H1 (cell line): Measurements from ENCODE around the gene NEURL1B. TPM values are rescaled to one million over a fixed set of nuclear protein-coding genes. Genes with fewer than 3 reads are reported as not detected.

Experiments used
- CTCF ChIA-PET: fragments of 300-600 bp; sonication (Branson Sonifier 250); formaldehyde crosslinking; loops from one replicate; lab custom pipeline; 2021; ENCODE audit not compliant: partially characterized antibody; lab: Charles Lee
- POLR2A ChIA-PET: fragments of 300-600 bp; sonication (Branson Sonifier 250); formaldehyde crosslinking; loops from one replicate; lab custom pipeline; 2021; ENCODE audit warnings: inconsistent platforms; ENCODE audit not compliant: partially characterized antibody; lab: Charles Lee
- DNase-seq, 2 experiments: peaks; one replicate each; pipeline versions ENCODE4 v3.0.0 to v3.0.0-alpha.2; 2010 to 2022; ENCODE audit warnings: low spot score in 2 of 2, low read depth in 1 of 2, mixed read lengths in 1 of 2
- FAIRE-seq: peaks from 2 replicates; lab custom pipeline; 2011; peaks lifted over from hg19 to GRCh38; lab: Jason Lieb, UNC
- H2AFZ ChIP-seq: 2 replicates; pipeline ENCODE4 v1.8.1; 2012; ENCODE audit warnings: low read length, inconsistent platforms
- H2AK5ac ChIP-seq: 2 replicates; pipeline ENCODE4 v1.6.1; 2013; ENCODE audit warnings: low read depth, low read length
- H2BK120ac ChIP-seq: replicated peaks from 2 replicates; pipeline ENCODE3; 2013; ENCODE audit warnings: low read depth, low read length, inconsistent platforms
- H2BK12ac ChIP-seq: 2 replicates; pipeline ENCODE4 v1.6.1; 2013; ENCODE audit warnings: low read depth, low read length
- H2BK15ac ChIP-seq: 2 replicates; pipeline ENCODE4 v1.6.1; 2013; ENCODE audit warnings: low read length
- H2BK20ac ChIP-seq: 2 replicates; pipeline ENCODE4 v1.6.1; 2013; ENCODE audit warnings: low read length
- H2BK5ac ChIP-seq: 2 replicates; pipeline ENCODE4 v1.6.1; 2013; ENCODE audit warnings: low read depth, low read length
- H3K14ac ChIP-seq: 2 replicates; pipeline ENCODE4 v1.6.1; 2013; ENCODE audit warnings: inconsistent platforms; ENCODE audit not compliant: insufficient read length
- H3K18ac ChIP-seq: 2 replicates; pipeline ENCODE4 v1.6.1; 2013; ENCODE audit warnings: low read length; ENCODE audit errors: extremely low read depth
- H3K23ac ChIP-seq: 2 replicates; pipeline ENCODE4 v1.6.1; 2013; ENCODE audit warnings: inconsistent platforms; ENCODE audit not compliant: insufficient read length
- H3K23me2 ChIP-seq: 2 replicates; pipeline ENCODE4 v1.6.1; 2013; ENCODE audit warnings: low read depth, low read length
- H3K27ac ChIP-seq: 2 replicates; pipeline ENCODE4 v1.6.1; 2011; ENCODE audit warnings: low read depth, low read length, inconsistent platforms
- H3K27me3 ChIP-seq, 4 experiments: replicated peaks in 1 of 4; 1 replicate in 1 of 4; 2 replicates in 3 of 4; pipeline versions ENCODE4 v1.6.1 to v1.8.1; 2011 to 2013; ENCODE audit warnings: low read length in 3 of 4, mild to moderate bottlenecking in 3 of 4, inconsistent platforms in 2 of 4, mixed read lengths in 2 of 4, moderate library complexity in 1 of 4; ENCODE audit not compliant: control insufficient read depth in 3 of 4, insufficient read depth in 3 of 4; ENCODE audit errors: extremely low read depth in 1 of 4
- H3K36me3 ChIP-seq, 4 experiments: 2 replicates each; pipeline versions ENCODE4 v1.6.1 to v1.8.1; 2011 to 2013; ENCODE audit warnings: mild to moderate bottlenecking in 4 of 4, low read length in 3 of 4, moderate library complexity in 2 of 4, control low read depth in 1 of 4, inconsistent platforms in 1 of 4; ENCODE audit not compliant: insufficient read depth in 4 of 4, control insufficient read depth in 2 of 4
- H3K4ac ChIP-seq: replicated peaks from 2 replicates; pipeline ENCODE3; 2013; ENCODE audit warnings: low read length, low read depth, mixed read lengths, inconsistent platforms; ENCODE audit not compliant: insufficient read length
- H3K4me1 ChIP-seq, 4 experiments: replicated peaks in 1 of 4; 1 replicate in 1 of 4; 2 replicates in 3 of 4; pipeline versions ENCODE4 v1.6.1 to v1.8.1; 2011 to 2013; ENCODE audit warnings: low read length in 3 of 4, inconsistent platforms in 2 of 4, mixed read lengths in 1 of 4; ENCODE audit not compliant: insufficient read depth in 4 of 4, control insufficient read depth in 3 of 4
- H3K4me2 ChIP-seq, 2 experiments: 2 replicates each; pipeline versions ENCODE4 v1.6.1 to v1.8.1; 2011 to 2013; ENCODE audit warnings: low read depth in 2 of 2, low read length in 2 of 2, control low read depth in 1 of 2, inconsistent platforms in 1 of 2, mild to moderate bottlenecking in 1 of 2; ENCODE audit not compliant: insufficient read depth in 1 of 2
- H3K4me3 ChIP-seq, 4 experiments: fragments of 200-600, 300-600 bp in 1 of 4; sonication (generic), shearing (Covaris generic), sonication (Bioruptor Twin) in 1 of 4; 2 replicates each; pipeline versions ENCODE4 v1.5.1 to v1.8.1; 2011 to 2016; ENCODE audit warnings: low read length in 4 of 4, low read depth in 3 of 4, control low read depth in 2 of 4, inconsistent platforms in 2 of 4, mild to moderate bottlenecking in 2 of 4, mixed read lengths in 1 of 4, moderate library complexity in 1 of 4; ENCODE audit not compliant: insufficient read depth in 2 of 4; ENCODE audit errors: extremely low read depth in 1 of 4
- H3K56ac ChIP-seq: replicated peaks from 2 replicates; pipeline ENCODE3; 2013; ENCODE audit warnings: low read depth, mild to moderate bottlenecking, mixed read lengths, low read length, inconsistent platforms; ENCODE audit not compliant: insufficient read length
- H3K79me1 ChIP-seq: 2 replicates; pipeline ENCODE4 v1.6.1; 2013; ENCODE audit warnings: low read depth, low read length, control low read depth
- H3K79me2 ChIP-seq, 2 experiments: 2 replicates each; pipeline versions ENCODE4 v1.6.1 to v1.8.1; 2012 to 2013; ENCODE audit warnings: low read length in 2 of 2, mild to moderate bottlenecking in 2 of 2, inconsistent platforms in 1 of 2; ENCODE audit not compliant: insufficient read depth in 2 of 2, control insufficient read depth in 1 of 2
- H3K9ac ChIP-seq, 4 experiments: replicated peaks in 1 of 4; 1 replicate in 1 of 4; 2 replicates in 3 of 4; pipeline versions ENCODE4 v1.6.1 to v1.8.1; 2011 to 2013; ENCODE audit warnings: low read depth in 3 of 4, low read length in 3 of 4, control low read depth in 2 of 4, mild to moderate bottlenecking in 2 of 4, moderate library complexity in 2 of 4, inconsistent platforms in 1 of 4; ENCODE audit errors: extremely low read depth in 1 of 4
- H3K9me3 ChIP-seq, 2 experiments: 2 replicates each; pipeline versions ENCODE4 v1.6.1 to v1.8.1; 2012 to 2013; ENCODE audit warnings: mild to moderate bottlenecking in 2 of 2, moderate library complexity in 2 of 2, control low read depth in 1 of 2, inconsistent platforms in 1 of 2, low read depth in 1 of 2, low read length in 1 of 2, mixed read lengths in 1 of 2; ENCODE audit not compliant: insufficient read depth in 2 of 2
- H4K20me1 ChIP-seq, 2 experiments: replicated peaks in 1 of 2; 2 replicates each; pipeline versions ENCODE3 to v1.8.1; 2011 to 2013; ENCODE audit warnings: inconsistent platforms in 2 of 2, low read length in 2 of 2, mild to moderate bottlenecking in 1 of 2; ENCODE audit not compliant: insufficient read depth in 2 of 2, control insufficient read depth in 1 of 2
- H4K5ac ChIP-seq: 2 replicates; pipeline ENCODE4 v1.6.1; 2013; ENCODE audit warnings: low read length, low read depth, mixed read lengths, inconsistent platforms; ENCODE audit not compliant: insufficient read length
- H4K8ac ChIP-seq: 2 replicates; pipeline ENCODE4 v1.8.0; 2013; ENCODE audit warnings: mild to moderate bottlenecking, moderate library complexity, low read length, inconsistent platforms; ENCODE audit not compliant: insufficient read depth; ENCODE audit errors: extremely low read depth
- H4K91ac ChIP-seq: replicated peaks from 2 replicates; pipeline ENCODE3; 2013; ENCODE audit warnings: low read length, mixed read lengths, inconsistent platforms; ENCODE audit not compliant: insufficient read length
- ASH2L ChIP-seq: fragments of 200-600, 300-600 bp; sonication (generic); IDR thresholded peaks from one replicate; pipeline ENCODE4 v1.7.1; 2017; ENCODE audit warnings: low read length
- CEBPB ChIP-seq: IDR thresholded peaks from 2 replicates; pipeline ENCODE4 v1.6.1; 2012; ENCODE audit warnings: low read depth, low read length
- E2F6 ChIP-seq: IDR thresholded peaks from 2 replicates; pipeline ENCODE4 v1.6.1; 2012; ENCODE audit warnings: inconsistent platforms
- JUN ChIP-seq: IDR thresholded peaks from 2 replicates; pipeline ENCODE4 v1.6.1; 2011; ENCODE audit warnings: low read depth, mild to moderate bottlenecking, improper control_type of control experiment, low read length
- JUND ChIP-seq: IDR thresholded peaks from 2 replicates; pipeline ENCODE4 v1.6.1; 2011; ENCODE audit warnings: mild to moderate bottlenecking, improper control_type of control experiment, low read length
- RXRA ChIP-seq: IDR thresholded peaks from 2 replicates; pipeline ENCODE4 v1.6.1; 2011; ENCODE audit warnings: low read depth, mild to moderate bottlenecking, low read length, moderate library complexity; ENCODE audit not compliant: insufficient read depth
- SIRT6 ChIP-seq: IDR thresholded peaks from one replicate; pipeline ENCODE4 v1.7.1; 2012; ENCODE audit warnings: low read length, inconsistent platforms
- SP1 ChIP-seq: IDR thresholded peaks from 2 replicates; pipeline ENCODE4 v1.6.1; 2011; ENCODE audit warnings: low read depth, low read length
- TAF7 ChIP-seq: optimal IDR thresholded peaks from 2 replicates; pipeline ENCODE3; 2011; ENCODE audit warnings: low read depth, mild to moderate bottlenecking, inconsistent platforms, low read length, moderate library complexity, borderline replicate concordance
- WGBS, 2 experiments: shearing (Covaris generic) in 1 of 2; methylation state at CpG; one replicate each; pipeline versions ENCODE4 v1.1.6 to v1.1.7; 2013 to 2015; ENCODE audit warnings: low lambda C conversion rate in 2 of 2, mixed read lengths in 2 of 2, inconsistent platforms in 1 of 2, low coverage in 1 of 2, missing lambda C conversion rate in 1 of 2; ENCODE audit not compliant: insufficient replicate concordance in 2 of 2, insufficient coverage in 1 of 2, insufficient read length in 1 of 2; ENCODE audit errors: extremely low coverage in 1 of 2, missing lambda C conversion rate in 1 of 2; 5-methylcytosine and 5-hydroxymethylcytosine counted together
- polyA plus RNA-seq, 7 experiments: library from polyadenylated mRNA; depleted of rRNA in 3 of 7; stranded (reverse) in 5 of 7; unstranded in 2 of 7; fragments of >200 nt in 5 of 7; fragments of 200-250 nt in 2 of 7; gene quantifications; 1 replicate in 5 of 7; 2 replicates in 1 of 7; 4 replicates in 1 of 7; pipeline versions ENCODE4 v1.2.1 to v1.2.3, GENCODE V29; 2011 to 2013; ENCODE audit warnings: missing spikeins in 2 of 7, mixed read lengths in 2 of 7
- total RNA-seq: library from RNA; stranded (reverse); fragmentation: NEBNext Ultra II Directional; extraction: Animal tissue kit (Norgen Biotek cat#: 25700); gene quantifications from 2 replicates; pipeline ENCODE4 v1.2.1, GENCODE V29; 2021

Gene NEURL1B
- total and polyA plus RNA-seq, 2 of the 8 experiments (the other 6 are each of a cell fraction or from before 2014, with no cell fraction given), result 3.3 to 6.1 TPM

- H3K18ac ChIP-seq, result no peak overlapping the region
- no peak overlapping the region for H2BK120ac ChIP-seq
- no peak overlapping the region for H3K23ac ChIP-seq
- no peaks in the 10 kb centered on the region for H3K79me1 ChIP-seq
- H4K91ac ChIP-seq, result no peak overlapping the region
- H3K36me3 ChIP-seq, result no peaks in the 10 kb centered on the region
- H2BK5ac ChIP-seq, result no peak overlapping the region
- no peak overlapping the region for H3K27ac ChIP-seq
- H3K9me3 ChIP-seq, result no peaks in the 10 kb centered on the region
- no peaks in the 10 kb centered on the region for H4K20me1 ChIP-seq
- no peak for TF ChIP-seq ASH2L
- TF ChIP-seq TAF7, result no peak
- no peak for TF ChIP-seq JUND
- no peak for TF ChIP-seq E2F6
- no peak for TF ChIP-seq RXRA
- TF ChIP-seq SIRT6, result no peak
- no peak for TF ChIP-seq CEBPB
- TF ChIP-seq SP1, result no peak
- TF ChIP-seq JUN, result no peak
- no peak overlapping the region for H3K56ac ChIP-seq
- no peak overlapping the region for H4K8ac ChIP-seq
- no peak overlapping the region for H3K4me3 ChIP-seq
- H4K5ac ChIP-seq, result no peak overlapping the region
- 88% methylated on average over 9 of the region's 12 CpGs; no CpG with 5 or more reads in 1 of the 2 experiments for WGBS, 2 experiments
- H2BK20ac ChIP-seq, result no peak overlapping the region
- no peak overlapping the region for H2AFZ ChIP-seq
- H2BK15ac ChIP-seq, result no peak overlapping the region
- no peak overlapping the region for H3K4ac ChIP-seq
- H3K27me3 ChIP-seq, result peaks cover 0 to 2% (median 0%) of the 10 kb centered on the region in 4 experiments; a peak in 1 of 7 replicates
- H3K23me2 ChIP-seq, result peaks cover 3% of the 10 kb centered on the region; the same call in 1 of the 2 replicates
- H3K9ac ChIP-seq, result no peak overlapping the region
- H3K79me2 ChIP-seq, result no peaks in the 10 kb centered on the region
- H3K4me2 ChIP-seq, result no peak overlapping the region
- CTCF ChIA-PET, result interaction anchor here (0.7 to 4.0 kb wide), 8 partner anchors 11 to 198 kb away, joined by 3 to 29 read pairs (median 4); no protein-coding TSS in a partner anchor
- no peaks in the 10 kb centered on the region; a peak in 1 of 7 replicates for H3K4me1 ChIP-seq
- H2BK12ac ChIP-seq, result no peak overlapping the region
- FAIRE-seq, result no peak
- POLR2A ChIA-PET, result interaction anchor here (1.0 to 2.9 kb wide), 2 partner anchors 30 to 36 kb away, joined by 3 to 14 read pairs; partner anchors contain the start of gene DUSP1
- H3K14ac ChIP-seq, result no peak overlapping the region
- no peak overlapping the region for H2AK5ac ChIP-seq
- no peak for DNase-seq
Observed at GRCh38 chr5:172735141-172735831, 94.2 kb downstream of the NEURL1B start.
